ENCODE results near the gene SLC25A11.
A peak's percentile ranks its signal among the peaks of the same experiment; 100 is the strongest.

The SLC25A11 gene

GRCh38 chr17:4966844-4967538 is 27.1 kb upstream of the SLC25A11 start:
- DNase-seq (ENCODE audit: low read depth), result peak; percentile 93

- DNase-seq (ENCODE audit: low read depth), result no peak
These were observed 25.6 kb upstream of the SLC25A11 start for GRCh38 chr17:4965311-4965986.

DNA sequence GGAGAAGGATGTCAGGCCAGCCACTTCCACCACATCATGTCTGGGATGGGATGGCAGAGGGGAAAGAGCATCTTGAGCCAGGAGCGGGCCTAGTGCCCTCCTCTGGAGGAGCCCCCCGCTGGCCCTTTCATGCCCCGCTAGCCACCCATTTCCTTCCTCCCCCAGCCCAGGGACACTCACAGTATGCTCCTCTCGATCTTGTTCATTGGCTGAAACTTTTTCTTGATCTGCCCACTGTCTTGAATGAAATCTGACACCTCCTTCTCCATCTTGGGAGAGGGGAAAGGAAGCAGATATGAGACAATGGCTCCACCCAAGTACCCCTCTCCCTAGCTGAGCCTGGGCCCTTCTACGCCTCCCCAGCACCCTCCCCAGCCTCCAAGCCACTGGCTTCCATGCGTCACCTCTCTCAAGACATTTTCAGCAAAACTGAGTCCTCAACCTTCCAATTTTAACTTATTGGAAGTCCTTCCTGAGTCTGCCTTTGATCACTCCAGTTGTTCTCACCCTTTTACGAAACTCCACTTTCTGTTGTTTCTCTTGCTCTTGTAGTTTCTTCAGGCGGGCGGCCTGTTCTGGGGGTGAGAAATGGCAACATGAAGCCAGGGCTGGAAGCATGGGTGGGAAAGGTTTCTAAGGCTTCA is 20.6 kb upstream of the SLC25A11 start:
- no peak for DNase-seq (ENCODE audit: low read depth)

DNA sequence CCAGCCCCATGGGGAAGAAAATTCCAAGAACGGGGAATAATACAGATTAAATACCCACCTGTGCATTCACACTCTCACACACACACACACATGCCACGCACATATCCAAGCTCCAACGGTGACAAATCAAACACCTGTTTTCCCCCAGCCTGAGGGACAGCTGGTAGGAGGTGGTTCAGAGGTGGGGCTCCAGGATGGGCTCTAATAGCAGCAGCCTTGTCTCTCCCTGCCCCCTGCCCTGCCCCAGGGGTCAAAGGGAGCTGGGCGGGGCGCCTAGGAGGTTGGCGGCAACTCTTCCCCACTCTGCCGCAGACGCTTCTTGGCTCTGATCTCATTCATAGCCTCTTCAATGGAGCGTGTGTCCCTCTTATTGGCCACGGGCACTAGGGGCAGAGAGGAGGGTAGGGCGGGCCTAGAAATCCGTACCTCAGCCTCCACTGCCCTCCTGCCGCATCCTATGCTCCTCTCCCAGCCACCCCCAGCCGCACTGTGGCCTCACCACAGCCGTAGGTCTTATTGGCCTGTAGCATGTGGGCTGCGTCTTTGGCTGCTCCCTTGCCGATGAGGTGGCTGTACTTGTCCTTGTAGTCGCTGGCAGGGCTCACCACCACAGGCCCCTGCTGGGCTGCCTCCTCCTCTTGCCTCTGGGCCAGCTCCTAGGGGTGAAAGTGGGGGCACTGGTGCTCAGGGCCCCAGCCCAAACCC is 19.6 kb upstream of the SLC25A11 start:
- DNase-seq (ENCODE audit: low read depth), result no peak

DNA sequence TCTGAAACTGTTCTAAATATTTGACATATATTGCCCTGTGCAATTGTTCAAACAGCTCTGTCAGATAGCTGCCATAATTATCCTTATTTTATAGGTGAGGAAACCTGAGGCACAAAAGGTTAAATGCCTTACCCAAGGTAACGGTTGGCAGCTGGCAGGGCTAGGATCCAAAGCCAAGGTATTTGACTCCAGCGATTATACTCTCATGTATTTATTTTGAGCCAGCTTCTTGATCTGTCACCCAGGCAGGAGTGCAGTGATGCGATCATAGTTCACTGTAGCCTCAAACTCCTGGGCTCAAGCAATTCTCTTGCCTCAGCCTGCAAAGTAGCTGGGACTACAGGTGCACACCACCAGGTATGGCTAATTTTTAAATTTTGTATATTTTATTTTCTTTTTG is 18.3 kb upstream of the SLC25A11 start:
- DNase-seq (ENCODE audit: low read depth), result no peak

DNA sequence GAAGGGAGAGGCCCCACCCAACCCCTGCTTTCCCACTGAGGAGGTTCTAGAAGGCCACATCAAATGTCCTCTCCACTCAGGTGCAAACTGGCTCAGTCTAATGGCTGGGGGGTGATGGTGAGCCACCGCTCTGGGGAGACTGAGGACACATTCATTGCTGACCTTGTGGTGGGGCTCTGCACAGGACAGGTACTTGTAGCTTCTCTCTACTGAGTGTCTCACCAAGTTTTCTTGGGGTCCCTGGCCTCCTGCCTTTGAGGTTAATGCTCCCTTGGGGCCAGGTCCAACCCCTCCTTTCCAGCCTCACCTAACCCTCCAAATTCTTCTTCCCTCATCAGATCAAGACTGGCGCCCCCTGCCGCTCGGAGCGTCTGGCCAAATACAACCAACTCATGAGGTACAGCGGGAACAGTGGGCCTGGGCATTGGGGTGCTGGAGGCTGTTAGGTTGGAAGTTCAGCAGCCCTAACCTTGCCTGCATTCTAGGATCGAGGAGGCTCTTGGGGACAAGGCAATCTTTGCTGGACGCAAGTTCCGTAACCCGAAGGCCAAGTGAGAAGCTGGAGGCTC is 16.7 kb upstream of the SLC25A11 start:
- no peak for DNase-seq (ENCODE audit: low read depth)

DNA sequence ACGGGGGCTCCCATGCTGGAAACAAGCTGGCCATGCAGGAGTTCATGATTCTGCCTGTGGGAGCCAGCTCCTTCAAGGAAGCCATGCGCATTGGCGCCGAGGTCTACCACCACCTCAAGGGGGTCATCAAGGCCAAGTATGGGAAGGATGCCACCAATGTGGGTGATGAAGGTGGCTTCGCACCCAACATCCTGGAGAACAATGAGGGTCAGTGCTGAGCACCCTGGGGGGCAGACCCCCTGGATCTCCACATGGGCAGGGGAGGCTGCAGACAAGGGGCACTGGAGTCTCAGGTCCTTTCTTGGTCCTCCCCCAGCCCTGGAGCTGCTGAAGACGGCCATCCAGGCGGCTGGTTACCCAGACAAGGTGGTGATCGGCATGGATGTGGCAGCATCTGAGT is 15.2 kb upstream of the SLC25A11 start:
- no peak for DNase-seq (ENCODE audit: low read depth)

DNA sequence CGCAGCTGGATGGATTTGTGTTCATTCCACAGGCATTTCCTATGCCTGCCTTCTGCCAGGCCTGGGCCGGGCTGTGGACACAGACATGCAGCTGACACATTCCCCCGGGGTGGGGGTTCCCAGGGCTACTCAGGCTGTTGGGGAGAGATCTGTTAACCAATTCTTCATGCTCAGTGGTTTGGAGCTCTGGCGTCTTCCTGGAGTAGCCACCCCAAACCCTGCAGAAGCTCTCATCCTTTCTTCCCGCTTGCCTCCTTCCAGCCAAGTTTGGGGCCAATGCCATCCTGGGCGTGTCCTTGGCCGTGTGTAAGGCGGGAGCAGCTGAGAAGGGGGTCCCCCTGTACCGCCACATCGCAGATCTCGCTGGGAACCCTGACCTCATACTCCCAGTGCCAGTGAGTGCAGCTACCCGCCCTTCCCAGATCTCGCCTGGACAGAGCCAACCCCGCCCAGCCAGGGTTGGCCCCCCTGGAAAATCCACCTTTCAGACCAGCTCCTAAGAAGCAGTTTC is 13.7 kb upstream of the SLC25A11 start:
- DNase-seq (ENCODE audit: low read depth), result peak; percentile 51

DNA sequence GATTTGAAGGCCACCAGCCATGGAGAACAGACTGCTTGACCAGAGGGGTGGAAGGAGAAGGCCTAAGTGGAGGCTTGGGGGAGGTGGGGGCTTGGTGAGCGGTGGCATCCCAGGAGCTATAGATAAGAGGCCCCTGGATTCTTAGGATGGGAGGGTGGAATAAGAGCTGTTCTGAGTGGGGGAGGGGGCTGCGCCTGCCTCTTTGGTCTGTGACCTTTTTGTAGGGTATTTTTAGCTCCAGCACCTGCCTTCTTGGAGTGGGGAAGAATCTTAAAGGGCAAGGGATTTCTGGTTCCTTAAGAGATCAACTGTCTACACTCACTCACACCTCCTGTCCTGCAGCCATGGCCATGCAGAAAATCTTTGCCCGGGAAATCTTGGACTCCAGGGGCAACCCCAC is 11.6 kb upstream of the SLC25A11 start:
- DNase-seq (ENCODE audit: low read depth), result no peak

- no peak for DNase-seq (ENCODE audit: low read depth)
These were observed 10.9 kb upstream of the SLC25A11 start, which contains the start of gene ENO3 for GRCh38 chr17:4950746-4951204. TSS of gene ENO3 (plus strand) at chr17:4951119. CDS start at chr17:4951830, 711 bp downstream.

- no peak for DNase-seq (ENCODE audit: low read depth)
These were observed 10.4 kb upstream of the SLC25A11 start for GRCh38 chr17:4950075-4950745.

DNA sequence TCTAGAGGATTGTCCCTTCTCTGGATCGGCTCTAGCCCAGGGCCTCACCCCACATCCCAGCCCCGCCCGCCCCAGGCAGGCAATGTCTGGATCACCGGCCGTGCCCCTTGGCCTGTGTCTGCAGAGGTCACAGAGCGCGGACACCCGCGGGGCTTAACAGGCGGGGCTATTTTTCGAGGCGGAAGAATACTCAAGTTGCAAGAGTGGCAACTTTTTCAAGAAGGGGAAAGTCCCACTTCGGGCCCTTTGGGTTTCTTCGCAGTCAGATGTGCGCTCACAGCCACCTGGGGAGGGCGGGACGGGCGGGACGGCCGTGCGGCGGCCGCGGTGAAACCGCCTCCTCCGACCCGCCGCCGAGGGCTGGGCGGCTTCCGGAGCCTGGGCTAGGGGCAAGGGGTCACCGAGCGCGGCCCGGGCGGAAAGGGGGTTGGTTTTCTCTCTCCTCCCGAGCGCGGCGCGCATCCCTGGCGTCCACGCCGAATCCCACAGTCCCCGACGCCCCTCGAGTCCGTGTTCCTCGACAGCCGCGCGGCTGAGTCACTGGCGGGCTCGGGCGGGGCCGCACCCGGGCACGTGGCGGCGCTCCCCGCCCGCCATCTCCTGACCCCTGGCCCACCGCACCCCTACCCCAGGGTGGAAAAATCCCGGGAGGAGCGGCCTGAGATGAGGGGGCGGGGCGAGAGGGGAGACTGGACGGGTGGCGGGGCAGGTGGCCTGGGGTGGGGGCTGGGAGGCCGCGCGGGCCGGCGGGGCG is 9.7 kb upstream of the SLC25A11 start:
- DNase-seq (ENCODE audit: low read depth), result no peak

GRCh38 chr17:4948931-4949320 is 9.1 kb upstream of the SLC25A11 start:
- no peak for DNase-seq (ENCODE audit: low read depth)

GRCh38 chr17:4948166-4948930 is 8.5 kb upstream of the SLC25A11 start, which contains the start of gene PFN1:
TSS of gene PFN1 (minus strand) at chr17:4948530. CDS start at chr17:4948394, 136 bp downstream.
- DNase-seq (ENCODE audit: low read depth), result peak; percentile 62

DNA sequence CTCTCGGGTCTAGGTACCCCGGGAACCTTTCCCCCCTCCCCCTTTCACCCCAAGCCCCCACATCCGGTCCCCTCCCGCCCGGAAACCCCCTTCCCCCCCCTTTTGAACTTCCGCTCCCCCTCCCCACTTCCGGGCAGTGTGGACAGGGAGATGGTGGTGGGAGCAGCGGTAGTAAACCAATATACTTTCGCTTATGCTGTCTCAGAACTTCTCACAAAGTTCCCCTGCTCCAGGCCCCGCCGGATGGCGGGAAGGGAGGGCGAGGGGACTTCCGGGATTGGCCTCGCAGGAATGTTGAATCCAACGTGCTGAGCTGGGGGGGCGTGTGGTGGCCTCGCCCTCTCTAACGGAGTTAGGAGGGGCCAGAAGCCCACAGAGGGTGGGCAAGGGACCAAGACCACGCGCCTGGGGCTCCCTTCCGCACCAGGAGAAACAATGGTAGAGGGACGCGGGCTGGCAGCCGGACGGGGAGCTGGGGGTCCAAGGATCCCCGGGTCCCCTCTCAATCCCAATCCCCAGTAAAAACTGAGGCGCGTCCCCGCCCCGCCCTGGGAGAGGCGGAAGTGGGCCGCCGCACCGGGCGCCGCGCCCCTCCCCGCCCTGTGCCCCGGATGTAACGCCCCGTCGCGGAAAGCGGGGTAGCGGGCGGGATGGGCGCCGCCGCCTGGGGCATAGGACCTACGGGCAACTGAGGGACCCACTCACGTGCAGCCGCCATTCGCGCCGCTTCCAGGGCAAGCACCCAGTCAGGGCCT is 7.7 kb upstream of the SLC25A11 start:
- DNase-seq (ENCODE audit: low read depth), result no peak

- no peak for DNase-seq (ENCODE audit: low read depth)
These were observed 7.2 kb upstream of the SLC25A11 start for GRCh38 chr17:4947010-4947410.

- no peak for DNase-seq (ENCODE audit: low read depth)
These were observed 6.6 kb upstream of the SLC25A11 start for GRCh38 chr17:4946312-4946976.

GRCh38 chr17:4945944-4946280 is 6.1 kb upstream of the SLC25A11 start:
- DNase-seq (ENCODE audit: low read depth), result no peak
